Keratinocyte (primary cell): ENCODE results near the gene C6orf52. TPM values are rescaled to one million over a fixed set of nuclear protein-coding genes. Genes with fewer than 3 reads are reported as not detected.

ENCODE experiments used
- DNase-seq: peaks from one replicate; pipeline ENCODE4 v3.0.0-alpha.2; 2011; ENCODE audit warnings: low read depth, missing footprints, low spot score
- FAIRE-seq: peaks from 2 replicates; lab custom pipeline; 2011; peaks lifted over from hg19 to GRCh38; lab: Jason Lieb, UNC
- H2AFZ ChIP-seq: 2 replicates; pipeline ENCODE4 v1.6.0; 2012; ENCODE audit warnings: low read length, control low read depth, inconsistent platforms; ENCODE audit not compliant: control insufficient read depth
- H3K27ac ChIP-seq: 2 replicates; pipeline ENCODE4 v1.5.1; 2011; ENCODE audit warnings: low read length; ENCODE audit not compliant: control insufficient read depth, insufficient read depth
- H3K27me3 ChIP-seq: 3 replicates; pipeline ENCODE4 v1.6.0; 2011; ENCODE audit warnings: low read length; ENCODE audit not compliant: control insufficient read depth, insufficient read depth; ENCODE audit errors: extremely low read depth
- H3K36me3 ChIP-seq, 2 experiments: 2 replicates in 1 of 2; 3 replicates in 1 of 2; pipeline ENCODE4 v1.5.1; 2011; ENCODE audit warnings: low read length in 2 of 2, mild to moderate bottlenecking in 1 of 2; ENCODE audit not compliant: control insufficient read depth in 2 of 2, insufficient read depth in 2 of 2; ENCODE audit errors: extremely low read depth in 1 of 2
- H3K4me1 ChIP-seq: 3 replicates; pipeline ENCODE4 v1.5.1; 2011; ENCODE audit warnings: low read length; ENCODE audit not compliant: control insufficient read depth, insufficient read depth; ENCODE audit errors: extremely low read depth
- H3K4me2 ChIP-seq: 3 replicates; pipeline ENCODE4 v1.6.0; 2011; ENCODE audit warnings: low read depth, low read length; ENCODE audit not compliant: control insufficient read depth, insufficient read depth; ENCODE audit errors: extremely low read depth
- H3K4me3 ChIP-seq, 3 experiments: fragments of 200-600 bp in 1 of 3; sonication (generic) in 1 of 3; 2 replicates in 2 of 3; 3 replicates in 1 of 3; pipeline ENCODE4 v1.5.1; 2011 to 2016; ENCODE audit warnings: low read length in 3 of 3, mild to moderate bottlenecking in 3 of 3, control low read depth in 2 of 3, inconsistent platforms in 1 of 3, low read depth in 1 of 3, mixed read lengths in 1 of 3, mixed run types in 1 of 3, moderate library complexity in 1 of 3; ENCODE audit not compliant: control insufficient read depth in 2 of 3, insufficient read depth in 2 of 3; ENCODE audit errors: extremely low read depth in 1 of 3
- H3K79me2 ChIP-seq: 2 replicates; pipeline ENCODE4 v1.6.0; 2012; ENCODE audit warnings: low read length; ENCODE audit not compliant: control insufficient read depth, insufficient read depth
- H3K9ac ChIP-seq: 3 replicates; pipeline ENCODE4 v1.6.0; 2011; ENCODE audit warnings: low read length; ENCODE audit not compliant: control insufficient read depth, insufficient read depth; ENCODE audit errors: extremely low read depth
- H3K9me1 ChIP-seq: 3 replicates; pipeline ENCODE4 v1.6.0; 2011; ENCODE audit warnings: low read length; ENCODE audit not compliant: control insufficient read depth, insufficient read depth; ENCODE audit errors: extremely low read depth
- H3K9me3 ChIP-seq: 2 replicates; pipeline ENCODE4 v1.5.1; 2012; ENCODE audit warnings: low read depth, low read length; ENCODE audit not compliant: control insufficient read depth
- H4K20me1 ChIP-seq: 3 replicates; pipeline ENCODE4 v1.6.0; 2011; ENCODE audit warnings: low read length; ENCODE audit not compliant: control insufficient read depth, insufficient read depth; ENCODE audit errors: extremely low read depth
- CTCF ChIP-seq, 3 experiments: IDR thresholded peaks in 1 of 3; conservative IDR thresholded peaks in 1 of 3; optimal IDR thresholded peaks in 1 of 3; 2 replicates in 2 of 3; 3 replicates in 1 of 3; pipeline versions ENCODE3 to v1.5.1; 2011; ENCODE audit warnings: low read length in 3 of 3, mild to moderate bottlenecking in 3 of 3, moderate library complexity in 2 of 3, control low read depth in 1 of 3, inconsistent platforms in 1 of 3; ENCODE audit not compliant: insufficient read depth in 2 of 3; ENCODE audit errors: extremely low read depth in 1 of 3
- EZH2 ChIP-seq: IDR thresholded peaks from one replicate; pipeline ENCODE4 v1.6.1; 2012; ENCODE audit warnings: inconsistent platforms, mild to moderate bottlenecking, low read length, moderate library complexity
- dilution Hi-C: fragments of 300-500 bp; cut with MboI; formaldehyde crosslinking; loops from one replicate; pipeline ENCODE4 v1.7.0; 2020; ENCODE audit warnings: low sequenced_read_pairs; ENCODE audit not compliant: extremely low pct_ligation_motif_present
- polyA plus RNA-seq, 5 experiments: library from polyadenylated mRNA; depleted of rRNA in 3 of 5; stranded (reverse) in 3 of 5; stranded (forward) in 1 of 5; unstranded in 1 of 5; fragments of >200 nt; gene quantifications; 1 replicate in 1 of 5; 2 replicates in 3 of 5; 3 replicates in 1 of 5; pipeline versions ENCODE4 v1.2.1 to v1.2.3, GENCODE V29; 2011 to 2012; ENCODE audit warnings: missing spikeins in 2 of 5, low read depth in 1 of 5, low replicate concordance in 1 of 5
- small RNA-seq, 3 experiments: library from RNA; depleted of rRNA; stranded (forward); fragments of <200 nt; gene quantifications; one replicate each; pipeline ENCODE3, GENCODE V24; 2012; ENCODE audit warnings: low read depth in 3 of 3, low replicate concordance in 1 of 3; ENCODE audit not compliant: insufficient read length in 3 of 3

Gene C6orf52
- polyA plus RNA-seq, 1 donor (not counting 4 experiments of a cell fraction or from before 2014, with no cell fraction given), result not detected

- H3K27me3 ChIP-seq, result no peaks in the 10 kb centered on the region
- no peaks in the 10 kb centered on the region for H3K9me1 ChIP-seq
- H3K4me3 ChIP-seq, result no peak overlapping the region
- H3K4me1 ChIP-seq, result no peaks in the 10 kb centered on the region
- no peak overlapping the region for H3K9ac ChIP-seq
- no peak overlapping the region for H3K27ac ChIP-seq
- H4K20me1 ChIP-seq, result no peaks in the 10 kb centered on the region
- H3K36me3 ChIP-seq, result peaks cover 0 to 1% of the 10 kb centered on the region in 2 experiments
- DNase-seq (no peak), FAIRE-seq (no peak)
- H3K4me2 ChIP-seq, result no peak overlapping the region
- H2AFZ ChIP-seq, result no peak overlapping the region
- dilution Hi-C loops, result no loop called here
- TF ChIP-seq EZH2, result no peak
- TF ChIP-seq CTCF (optimal IDR thresholded peaks at IDR 0.05 in 1 of 3, IDR thresholded peaks at IDR 0.05 in 1 of 3, conservative IDR thresholded peaks at IDR 0.05 in 1 of 3; ENCODE audit: extremely low read depth in 1 of 3, insufficient read depth in 2 of 3, low read length in 3 of 3), result no peak
- H3K9me3 ChIP-seq, result no peaks in the 10 kb centered on the region
- no peaks in the 10 kb centered on the region for H3K79me2 ChIP-seq
Observed at GRCh38 chr6:10621847-10622246, 72.6 kb downstream of the C6orf52 start.

Small RNA genes lying within 50 kb of the gene (small RNA-seq; reads per million reads assigned to genes)
- gene RF00019, result 0 reads per million in 3 experiments

Other genes starting within 250 kb of the C6orf52 start
- gene GCNT2, start 173.3 kb downstream of the C6orf52 start, polyA plus RNA-seq, result 5.6 to 9.3 TPM (median 7.3 TPM) in 3 replicates
- 23.8 to 36.3 TPM (median 33.0 TPM) in 3 replicates for gene PAK1IP1, start 356 bp upstream of the C6orf52 start, polyA plus RNA-seq
- gene TMEM14C, start 28.5 kb upstream of the C6orf52 start, polyA plus RNA-seq, result 245 to 304 TPM (median 246 TPM) in 3 replicates
- 86.2 to 157 TPM (median 96.2 TPM) in 3 replicates for gene TMEM14B, start 53.2 kb upstream of the C6orf52 start, polyA plus RNA-seq
- gene MAK, start 143.9 kb upstream of the C6orf52 start, polyA plus RNA-seq, result 0.02 to 0.03 TPM in 2 of 3 replicates, not detected in the other
- gene GCM2, start 187.4 kb upstream of the C6orf52 start, polyA plus RNA-seq, result not detected in 3 replicates
- gene SYCP2L, start 192.4 kb upstream of the C6orf52 start, polyA plus RNA-seq, result 0.44 to 1.3 TPM (median 0.76 TPM) in 3 replicates